Cardiac septum (tissue), 1 donor: Measurements from ENCODE around the gene ATP9A. TPM values are rescaled to one million over a fixed set of nuclear protein-coding genes. Genes with fewer than 3 reads are reported as not detected.
A peak's percentile ranks its signal among the peaks of the same experiment; 100 is the strongest.
"Not testable (repeated sequence)": the region's sequence is repeated elsewhere in the genome, so short reads cannot be mapped to it uniquely, and the experiment has no call there.

Source experiments
- DNase-seq: peaks from one replicate; pipeline ENCODE4 v3.0.0-alpha.2; 2020; ENCODE audit warnings: low spot score
- intact Hi-C: fragments of 100-400 bp; cut with DNase I; formaldehyde crosslinking; loops from one replicate; pipeline ENCODE4 v1.14.0; 2022
- total RNA-seq: library from RNA; stranded (reverse); fragmentation: NEBNext Ultra II Directional; extraction: Animal tissue kit (Norgen Biotek cat#: 25700); gene quantifications from one replicate; pipeline ENCODE4 v1.2.1, GENCODE V29; 2021
- donor health status: DM: no; HTN: no; CAD: no.

The ATP9A gene
- total RNA-seq, 1 donor from 2014 or later = 25.4 TPM

DNA sequence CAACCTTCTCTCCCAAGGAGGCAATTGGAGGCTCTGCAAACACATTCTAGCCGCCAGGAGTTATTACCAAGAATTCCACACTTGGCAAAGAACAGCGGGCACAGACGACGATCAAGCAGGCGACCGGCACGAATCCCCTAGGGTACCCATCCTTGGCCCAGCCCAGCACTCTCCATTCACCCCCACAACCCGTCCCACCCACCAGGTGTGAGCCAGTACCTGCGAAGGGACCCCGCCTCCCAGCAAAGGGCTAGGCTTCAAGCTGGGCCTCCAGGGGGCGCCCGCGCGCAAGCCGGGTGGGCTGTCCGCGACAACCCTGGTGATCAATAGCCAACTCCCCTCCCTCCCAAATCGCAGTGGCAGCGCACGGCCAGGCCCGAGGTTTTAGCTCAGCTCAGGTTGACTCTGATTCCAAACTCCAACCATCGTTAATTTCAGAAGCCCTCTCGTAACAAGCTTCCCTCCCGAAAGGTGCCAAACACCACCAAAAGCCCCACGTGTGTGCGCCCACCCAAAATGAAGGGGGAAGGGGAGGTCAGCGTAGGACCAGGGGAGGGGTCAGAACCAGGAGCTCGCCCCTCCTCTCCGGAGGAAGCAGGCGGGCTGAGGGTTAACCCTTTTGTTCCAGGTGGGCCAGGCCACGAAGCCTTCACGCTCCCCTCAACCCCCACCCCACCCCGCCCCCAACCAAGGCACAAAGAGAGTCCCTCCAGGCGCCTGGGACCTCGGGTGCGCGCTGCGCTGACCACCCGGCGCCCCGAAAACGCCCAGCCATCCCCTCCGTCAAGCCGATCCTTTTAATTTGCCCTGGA, 32.1 kb upstream of the ATP9A start:
- intact Hi-C loops = loop anchor here (5.0 kb wide), 1 partner anchor 282 kb away; no protein-coding TSS in a partner anchor
- DNase-seq = no peak

DNA sequence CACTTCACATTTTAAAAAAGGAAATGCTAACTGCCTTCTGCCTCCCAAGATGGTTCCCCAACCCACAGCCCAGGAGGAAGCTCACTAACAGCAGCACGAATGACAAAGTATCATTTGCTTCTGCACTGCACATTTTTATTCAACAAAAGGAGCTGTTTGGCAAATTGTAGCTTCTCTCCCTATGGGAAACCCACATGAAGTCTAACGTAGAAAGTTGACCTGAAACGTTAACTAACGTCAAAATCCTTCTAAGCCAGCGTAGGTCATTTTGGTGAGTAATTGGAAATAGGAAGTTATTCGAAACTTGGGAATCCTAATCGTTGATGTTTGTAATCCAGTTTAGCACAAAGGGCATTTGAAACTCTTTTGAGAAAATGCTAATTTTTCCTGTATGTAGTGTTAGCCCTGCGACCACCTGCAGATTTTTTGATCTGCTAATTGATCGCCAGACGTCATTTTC, 31.2 kb upstream of the ATP9A start:
- DNase-seq = no peak

DNA sequence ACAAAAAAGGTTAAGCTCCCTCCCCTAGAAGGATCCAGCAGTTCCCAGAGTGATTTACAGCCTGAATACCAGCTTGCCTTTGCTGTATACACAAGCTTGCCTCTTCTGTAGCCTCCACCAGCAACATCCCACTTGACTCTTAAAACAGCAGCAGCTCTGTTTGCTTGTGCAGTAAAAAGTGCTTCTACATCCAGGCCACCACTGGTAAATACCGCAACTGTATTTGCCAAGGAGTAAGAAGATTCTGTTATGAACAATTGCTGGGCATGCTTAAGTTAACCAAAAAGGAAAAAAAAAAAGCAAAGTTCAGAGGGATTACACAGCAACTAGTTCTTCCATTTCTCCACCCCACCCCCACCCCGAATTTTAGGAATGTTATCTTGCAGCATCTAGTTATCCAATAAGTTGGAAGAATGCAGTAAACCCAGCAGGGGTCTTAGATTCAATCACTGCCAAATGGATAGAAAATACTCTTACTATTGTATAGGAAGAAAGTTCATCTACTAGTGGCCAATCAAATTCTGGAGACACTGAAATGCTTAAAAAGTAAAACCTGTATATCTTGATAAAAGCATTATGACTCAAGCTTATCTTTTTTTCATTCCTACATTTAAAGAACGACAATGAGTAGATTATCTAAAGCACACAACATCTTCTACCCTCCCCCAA, 29.3 kb upstream of the ATP9A start:
- no peak for DNase-seq
- intact Hi-C loops = no loop called here

More for the DNA sequence above, 31.2 kb upstream of the ATP9A start:
- intact Hi-C loops = no loop called here

DNA sequence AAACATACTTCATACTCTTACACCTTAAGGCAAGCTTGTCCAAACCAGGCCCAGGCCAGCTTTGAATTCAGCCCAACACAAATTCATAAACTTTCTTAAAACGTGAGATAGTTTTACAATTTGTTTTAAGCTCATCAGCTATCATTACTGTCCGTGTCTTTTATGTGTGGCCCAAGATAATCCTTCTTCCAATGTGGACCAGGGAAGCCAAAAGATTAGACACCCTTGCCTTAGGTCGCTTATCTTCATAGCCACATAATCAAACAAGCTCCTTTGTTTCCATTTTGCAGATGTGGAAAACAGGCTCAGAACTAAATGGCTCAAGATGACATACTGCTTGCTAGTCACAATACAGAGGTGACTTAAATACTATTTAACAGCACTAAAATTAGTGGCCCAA, 28.1 kb upstream of the ATP9A start:
- intact Hi-C loops = no loop called here
- no peak for DNase-seq

DNA sequence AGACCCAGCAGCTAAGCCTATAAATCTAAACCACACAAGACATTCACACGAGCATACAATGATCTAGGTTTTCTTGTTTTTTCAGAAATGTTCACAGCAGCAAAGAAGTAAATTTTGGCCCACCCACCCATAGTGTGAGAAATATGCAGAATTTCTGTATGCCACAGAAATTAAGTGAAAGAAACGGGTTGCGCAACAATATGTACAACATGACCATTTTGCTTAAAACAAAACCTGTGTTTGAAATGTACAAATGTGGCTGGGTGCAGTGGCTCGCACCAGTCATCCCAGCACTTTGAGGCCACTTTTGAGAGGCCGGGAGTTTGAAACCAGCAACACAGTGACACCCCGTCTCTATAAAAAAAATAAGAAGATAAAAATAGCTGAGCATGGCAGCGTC, 24.8 kb upstream of the ATP9A start:
- intact Hi-C loops = no loop called here
- DNase-seq = no peak

DNA sequence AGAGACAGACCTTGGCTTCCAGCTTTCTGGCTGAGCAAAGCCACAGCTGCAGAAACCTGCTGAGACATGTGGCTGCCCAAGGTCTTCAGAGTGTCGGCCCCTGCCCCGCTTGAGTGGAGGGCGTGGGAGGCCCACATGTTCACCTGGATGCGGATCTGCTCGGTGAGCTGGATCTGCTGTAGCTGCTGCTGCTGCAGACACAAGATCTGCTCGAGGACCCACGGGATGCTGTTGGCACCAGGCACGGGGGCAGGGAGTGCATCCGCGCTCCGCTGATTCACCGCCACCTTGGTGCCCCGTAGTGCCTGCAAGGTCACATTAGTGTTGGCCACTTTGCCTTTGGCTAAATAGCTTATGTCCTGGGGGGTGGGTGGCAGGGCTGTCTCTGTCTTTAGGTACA, 23.4 kb upstream of the ATP9A start:
- intact Hi-C loops = no loop called here

DNA sequence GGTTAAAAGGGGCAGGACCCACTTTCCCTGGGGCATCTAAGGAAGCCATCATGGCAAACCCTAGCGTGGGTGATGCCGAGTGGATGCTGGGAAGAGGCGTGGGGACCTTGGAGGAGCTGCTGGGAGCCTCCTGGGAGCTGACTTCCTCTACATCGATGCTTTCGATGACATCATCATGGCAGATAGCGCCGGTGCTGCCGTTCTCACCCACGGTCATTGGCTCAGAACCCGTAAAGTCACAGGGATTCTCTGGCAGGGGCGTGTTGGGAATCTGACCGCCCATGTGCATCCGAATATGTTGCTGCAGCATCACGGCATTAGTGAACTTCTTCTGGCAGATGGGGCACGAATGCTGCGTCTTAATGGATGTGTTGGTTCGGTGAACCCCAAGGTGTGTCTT, 22.1 kb upstream of the ATP9A start:
- intact Hi-C loops = no loop called here
- no peak for DNase-seq

More for the DNA sequence above, 23.4 kb upstream of the ATP9A start:
- DNase-seq = no peak

DNA sequence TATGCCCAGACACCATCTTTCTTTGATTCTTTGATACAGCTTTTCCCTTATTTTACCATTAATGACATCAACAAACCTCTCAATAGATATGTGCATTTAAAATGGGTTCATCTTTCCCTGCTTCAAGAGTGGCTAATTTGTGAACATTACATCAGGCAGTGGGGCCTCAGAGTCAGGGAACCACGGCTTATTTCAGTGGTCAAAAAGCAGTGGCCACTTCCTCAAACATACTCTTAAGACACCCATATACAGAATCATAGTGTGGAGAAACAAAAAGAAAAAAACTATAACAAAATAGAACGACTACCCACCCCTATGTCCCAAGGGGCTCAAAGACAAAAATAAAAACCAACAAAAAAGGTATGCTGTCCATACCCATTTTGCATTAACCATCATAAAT, 21.2 kb upstream of the ATP9A start:
- intact Hi-C loops = no loop called here
- DNase-seq = no peak

DNA sequence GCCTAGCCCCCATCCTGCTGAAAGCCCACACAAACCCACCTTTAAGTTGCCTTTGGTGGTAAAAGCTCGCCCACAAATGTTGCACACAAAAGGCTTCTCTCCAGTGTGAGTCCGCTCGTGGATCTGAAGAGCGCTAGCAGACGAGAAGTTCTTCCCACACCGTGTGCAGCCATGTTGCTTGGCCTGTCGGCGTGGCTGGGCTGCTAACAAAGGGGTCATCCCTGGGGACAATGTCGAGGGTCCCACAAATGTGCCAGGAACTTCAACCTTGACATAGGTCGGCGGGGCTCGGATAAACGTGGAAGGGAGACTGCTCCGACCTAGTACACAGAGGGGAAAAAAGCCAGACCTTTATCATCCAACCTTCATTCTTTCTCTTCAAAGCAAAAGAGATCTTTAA, 20.6 kb upstream of the ATP9A start:
- intact Hi-C loops = no loop called here
- no peak for DNase-seq

DNA sequence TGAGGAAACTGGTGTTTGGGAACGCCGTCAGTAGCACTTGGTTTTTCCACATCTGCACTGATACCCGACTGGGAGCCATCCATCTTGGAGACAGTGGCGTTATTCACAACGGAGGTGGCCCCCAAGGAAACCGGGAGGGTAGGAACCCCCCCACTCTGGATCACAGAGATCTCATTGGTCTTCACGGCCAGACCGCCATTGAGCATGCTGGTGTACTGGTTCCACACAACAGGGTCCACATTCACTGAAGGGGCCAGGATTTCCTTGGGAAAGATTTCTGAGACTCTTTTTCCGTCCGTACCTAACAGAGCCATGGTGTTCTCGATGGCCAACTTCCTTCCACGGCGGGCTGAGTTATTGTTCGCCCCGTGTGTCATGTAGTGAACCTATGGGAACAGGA, 16.1 kb upstream of the ATP9A start:
- intact Hi-C loops = no loop called here
- no peak for DNase-seq

DNA sequence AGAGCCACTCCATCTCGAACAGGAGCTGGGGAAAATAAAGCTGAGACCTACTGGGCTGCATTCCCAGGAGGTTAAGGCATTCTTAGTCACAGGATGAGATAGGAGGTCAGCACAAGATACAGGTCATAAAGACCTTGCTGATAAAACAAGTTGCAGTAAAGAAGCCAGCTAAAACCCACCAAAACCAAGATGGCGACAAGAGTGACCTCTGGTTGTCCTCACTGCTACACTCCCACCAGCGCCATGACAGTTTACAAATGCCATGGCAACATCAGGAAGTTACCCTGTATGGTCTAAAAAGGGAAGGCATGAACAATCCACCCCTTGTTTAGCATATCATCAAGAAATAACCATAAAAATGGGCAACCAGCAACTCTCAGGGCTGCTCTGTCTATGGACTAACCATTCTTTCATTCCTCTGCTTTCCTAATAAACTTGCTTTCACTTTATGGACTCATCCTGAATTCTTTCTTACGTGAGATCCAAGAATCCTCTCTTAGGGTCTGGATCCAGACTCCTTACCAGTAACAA, 10.1 kb upstream of the ATP9A start:
- intact Hi-C loops = not testable (repeated sequence)

DNA sequence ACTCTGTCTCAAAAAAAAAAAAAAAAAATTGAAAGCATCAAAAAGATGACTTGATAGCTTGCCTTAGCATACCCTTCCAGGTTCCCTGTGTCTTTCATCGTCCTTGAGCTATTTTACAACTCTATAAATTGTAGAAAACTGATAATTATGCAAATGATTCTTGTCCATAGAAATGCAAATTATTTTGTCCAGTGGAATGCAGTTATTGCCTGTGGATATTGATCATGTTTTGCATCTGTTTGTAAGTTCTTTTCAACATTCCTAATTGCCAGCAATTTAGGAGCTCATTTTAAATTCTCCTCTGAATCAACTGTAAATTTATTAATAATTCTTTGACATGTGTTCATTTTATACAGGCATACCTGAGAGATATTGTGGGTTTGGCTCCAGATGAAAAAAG, 7.1 kb upstream of the ATP9A start:
- intact Hi-C loops = no loop called here
- no peak for DNase-seq

More for the DNA sequence above, 10.1 kb upstream of the ATP9A start:
- DNase-seq = not testable (repeated sequence)

DNA sequence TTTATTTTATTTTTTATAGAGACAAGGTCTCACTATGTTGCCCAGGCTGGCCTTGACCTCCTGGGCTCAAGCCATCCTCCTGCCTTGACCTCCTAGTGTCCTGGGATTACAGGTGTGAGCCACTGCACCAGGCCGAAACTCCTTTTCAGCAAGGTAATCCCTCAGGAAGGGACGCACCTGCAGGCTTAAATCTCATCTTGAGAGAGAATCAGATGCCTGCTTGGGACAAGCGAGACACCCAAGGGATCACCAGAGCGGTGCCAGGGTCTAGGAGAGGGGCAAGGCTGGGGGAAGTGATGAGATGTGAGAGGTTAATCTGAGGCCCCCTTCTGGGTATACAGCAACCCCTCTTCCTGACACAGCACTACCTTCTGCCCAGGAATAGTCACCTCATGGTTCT, 4.0 kb upstream of the ATP9A start:
- intact Hi-C loops = no loop called here
- DNase-seq = no peak

DNA sequence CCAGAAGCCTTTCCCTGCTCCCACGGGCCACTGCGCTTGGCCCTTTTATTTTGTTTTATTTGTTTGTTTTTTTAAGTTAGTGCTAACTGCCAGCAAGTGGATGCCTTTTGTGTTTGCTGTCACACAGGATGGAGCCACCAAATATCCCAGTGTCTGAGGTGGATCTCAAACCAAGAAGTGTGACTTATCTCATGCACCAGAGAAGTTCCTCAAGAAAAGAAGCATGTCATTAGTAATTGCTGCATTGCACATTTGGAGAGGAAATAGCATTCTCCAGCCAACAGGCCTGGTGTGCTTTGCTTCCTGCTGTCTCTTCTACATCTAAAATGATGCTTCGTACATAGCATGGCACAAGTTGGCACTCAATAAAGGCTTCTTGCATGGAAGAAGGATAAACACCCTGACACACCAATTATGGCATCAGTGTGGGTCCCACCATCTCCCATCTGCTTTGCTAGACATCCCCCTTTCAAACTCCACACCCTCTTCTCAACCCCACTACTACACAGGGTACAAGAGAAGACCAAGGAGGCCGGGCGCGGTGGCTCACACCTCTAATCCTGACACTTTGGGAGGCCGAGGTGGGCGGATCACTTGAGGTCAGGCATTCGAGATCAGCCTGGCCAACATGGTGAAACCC, 1.9 kb upstream of the ATP9A start:
- intact Hi-C loops = loop anchor here (10.0 kb wide), 1 partner anchor 135 kb away; no protein-coding TSS in a partner anchor
- no peak for DNase-seq

DNA sequence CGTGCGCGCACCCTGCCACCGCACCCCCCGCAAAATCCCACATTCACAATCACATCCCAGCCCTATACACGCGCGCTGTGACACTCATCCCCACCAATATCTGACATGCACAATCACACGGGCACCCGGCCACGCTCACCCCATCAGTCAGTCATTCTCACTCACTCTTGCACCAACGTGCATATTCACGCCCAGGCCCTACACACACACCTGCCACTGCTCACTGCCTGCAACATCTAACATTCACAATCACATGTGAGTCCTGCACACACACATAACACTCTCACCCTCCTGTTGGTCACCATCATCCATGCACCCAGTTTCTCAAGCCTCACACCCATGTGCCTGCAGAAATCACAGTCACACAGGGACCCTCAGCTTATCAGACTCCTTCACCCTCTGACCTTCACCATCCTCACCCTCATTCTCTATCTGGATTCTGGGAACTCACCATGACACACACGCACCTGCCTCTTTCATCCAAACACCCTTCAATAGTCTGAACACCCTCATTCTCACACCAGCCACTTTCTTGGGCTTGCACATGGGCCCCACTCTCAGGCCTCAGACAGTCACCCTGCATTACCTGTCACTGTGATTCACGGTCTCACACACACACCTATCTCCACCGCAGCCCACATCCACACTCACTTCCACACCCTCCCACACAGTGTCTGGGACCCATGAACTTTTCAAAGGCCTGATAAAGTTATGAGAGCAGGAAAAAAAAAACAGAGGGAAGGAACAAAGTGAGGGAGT, 748 bp upstream of the ATP9A start:
- DNase-seq = no peak
- intact Hi-C loops = loop anchor here (10.0 kb wide), 1 partner anchor 134 kb away; no protein-coding TSS in a partner anchor

DNA sequence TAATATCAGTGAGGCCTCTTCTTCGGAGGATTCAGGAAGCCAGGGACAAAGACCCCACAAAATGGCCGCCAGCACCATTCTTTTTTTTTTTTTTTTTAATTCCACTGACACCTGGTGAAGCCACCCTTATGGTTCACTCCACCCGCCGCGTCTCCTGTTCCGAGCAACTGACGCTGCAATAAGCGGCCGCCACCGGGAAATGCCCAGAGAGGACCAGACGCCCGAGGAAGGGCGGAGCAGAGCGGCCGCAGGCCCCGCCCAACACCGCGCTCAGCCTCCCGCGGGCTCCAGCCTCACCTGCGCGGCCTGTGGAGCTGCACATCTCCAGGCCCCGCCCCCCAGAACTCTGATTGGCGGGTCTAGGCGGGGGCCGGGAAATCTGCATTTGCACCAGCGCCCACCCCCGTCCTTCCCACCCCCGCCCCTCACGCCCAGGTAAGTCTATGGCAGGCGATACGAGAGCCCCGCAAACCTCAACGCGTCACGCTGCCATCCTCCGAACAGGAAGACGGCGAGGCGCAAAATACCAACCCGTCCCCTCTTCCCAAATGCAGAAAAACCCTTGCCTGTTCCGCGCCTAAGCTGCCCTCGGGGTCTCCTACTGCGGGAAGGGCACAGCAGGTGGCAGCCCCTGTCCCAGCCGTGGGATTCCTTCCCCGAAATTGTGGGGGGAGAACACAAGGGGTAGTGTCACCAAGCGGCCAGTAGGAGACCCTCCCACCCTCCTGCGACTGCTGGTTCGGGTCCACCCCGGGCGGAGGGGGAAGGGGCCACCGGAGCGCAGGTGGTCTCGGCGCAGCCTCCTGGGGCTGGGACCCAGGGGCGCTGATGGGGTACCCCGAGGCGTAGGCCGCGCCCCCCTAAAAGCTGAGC, 960 bp downstream of the ATP9A start:
- peak; percentile 93 for DNase-seq
- intact Hi-C loops = loop anchor here (10.0 kb wide), 1 partner anchor 132 kb away; no protein-coding TSS in a partner anchor

DNA sequence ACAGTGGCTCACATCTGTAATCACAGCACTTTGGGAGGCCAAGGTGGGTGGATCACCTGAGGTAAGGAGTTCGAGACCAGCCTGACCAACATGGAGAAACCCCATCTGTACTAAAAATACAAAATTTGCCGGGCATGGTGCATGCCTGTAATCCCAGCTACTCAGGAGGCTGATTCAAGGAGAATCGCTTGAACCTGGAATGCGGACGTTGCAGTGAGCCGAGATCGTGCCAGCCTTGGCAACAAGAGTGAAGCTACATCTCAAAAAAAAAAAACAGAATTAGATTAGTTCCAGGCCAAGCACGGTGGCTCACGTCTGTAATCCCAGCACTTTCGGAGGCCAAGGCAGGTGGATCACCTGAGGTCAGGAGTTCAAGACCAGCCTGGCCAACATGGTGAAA, 2.8 kb downstream of the ATP9A start:
- intact Hi-C loops = loop anchor here (10.0 kb wide), 1 partner anchor 131 kb away; no protein-coding TSS in a partner anchor
- not testable (repeated sequence) for DNase-seq

DNA sequence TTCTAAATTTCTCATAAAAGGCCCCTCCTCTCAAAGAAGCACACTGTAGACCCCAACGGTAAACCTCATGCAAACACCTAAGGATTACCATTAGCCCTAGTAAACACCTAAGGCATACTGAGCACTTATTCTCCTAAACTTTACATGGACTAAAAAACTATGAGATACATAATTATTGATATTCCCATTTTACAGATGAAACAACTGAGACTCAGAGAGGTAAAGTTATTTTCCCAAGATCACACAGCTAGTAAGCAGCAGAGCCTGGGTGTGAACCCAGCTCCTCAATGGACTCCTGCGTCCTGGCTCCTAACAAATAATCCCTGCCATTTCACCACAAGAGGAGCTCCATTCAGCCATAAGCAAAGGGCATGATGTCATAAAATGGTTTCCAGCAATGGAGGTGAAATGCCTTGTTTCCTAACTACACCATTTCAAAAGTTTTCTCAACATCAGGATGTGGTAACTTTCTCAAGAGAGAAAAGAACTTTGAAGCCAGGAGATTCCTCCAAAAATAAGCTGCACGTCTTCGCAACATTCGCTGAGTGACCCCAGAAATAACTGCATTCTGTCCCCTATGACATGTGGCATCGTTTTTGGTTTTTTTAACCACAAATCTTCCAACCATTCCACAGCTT, 4.1 kb downstream of the ATP9A start:
- DNase-seq = no peak
- intact Hi-C loops = loop anchor here (10.0 kb wide), 1 partner anchor 129 kb away; no protein-coding TSS in a partner anchor
